HG03175 (cell line): ENCODE data around the gene EBF3.

Experiments used
- ATAC-seq: cut with Tn5 transposase; IDR thresholded peaks from one replicate; pipeline ENCODE4 v1.9.1; 2021; ENCODE audit warnings: mild to moderate bottlenecking, moderate library complexity; ENCODE audit not compliant: unreplicated experiment

The EBF3 gene

GRCh38 chr10:129876838-129877237 is 87.2 kb downstream of the EBF3 start:
- ATAC-seq, result no peak

- ATAC-seq, result no peak
Measured at GRCh38 chr10:129875993-129876726, 87.9 kb downstream of the EBF3 start.

- ATAC-seq, result no peak
Measured at GRCh38 chr10:129873351-129873750, 90.7 kb downstream of the EBF3 start.

GRCh38 chr10:129871966-129872365 is 92.1 kb downstream of the EBF3 start:
- no peak for ATAC-seq

GRCh38 chr10:129870961-129871621 is 93.0 kb downstream of the EBF3 start:
- ATAC-seq, result no peak

- ATAC-seq, result no peak
Measured at GRCh38 chr10:129870474-129870757, 93.7 kb downstream of the EBF3 start.

GRCh38 chr10:129869596-129870473 is 94.2 kb downstream of the EBF3 start:
- ATAC-seq, result no peak

GRCh38 chr10:129868449-129869035 is 95.5 kb downstream of the EBF3 start:
- no peak for ATAC-seq

GRCh38 chr10:129867631-129868179 is 96.4 kb downstream of the EBF3 start:
- ATAC-seq, result no peak

GRCh38 chr10:129866894-129867293 is 97.2 kb downstream of the EBF3 start:
- no peak for ATAC-seq

- no peak for ATAC-seq
Measured at GRCh38 chr10:129865960-129866359, 98.1 kb downstream of the EBF3 start.

GRCh38 chr10:129865413-129865812 is 98.7 kb downstream of the EBF3 start:
- no peak for ATAC-seq

GRCh38 chr10:129864601-129865126 is 99.4 kb downstream of the EBF3 start:
- no peak for ATAC-seq

GRCh38 chr10:129864082-129864481 is 100.0 kb downstream of the EBF3 start:
- ATAC-seq, result no peak

GRCh38 chr10:129863201-129863663 is 100.8 kb downstream of the EBF3 start:
- ATAC-seq, result no peak

GRCh38 chr10:129861776-129862531 is 102.1 kb downstream of the EBF3 start:
- no peak for ATAC-seq

- ATAC-seq, result no peak
Measured at GRCh38 chr10:129860396-129860795, 103.7 kb downstream of the EBF3 start.

- ATAC-seq, result no peak
Measured at GRCh38 chr10:129859536-129859935, 104.5 kb downstream of the EBF3 start.

- ATAC-seq, result no peak
Measured at GRCh38 chr10:129857242-129857960, 106.7 kb downstream of the EBF3 start.
